ENCODE measurements around the gene CDC40. TPM values are rescaled to one million over a fixed set of nuclear protein-coding genes. Genes with fewer than 3 reads are reported as not detected.
A peak's percentile ranks its signal among the peaks of the same experiment; 100 is the strongest.

CDC40 gene
- total and polyA plus RNA-seq, 3 experiments from 2014 or later: 21.8 to 27.3 (median 26.5) TPM

GRCh38 chr6:110211753-110212152 lies 31.5 kb downstream of the CDC40 start:
- Histone ChIP-seq H3K27me3 (ENCODE audit: insufficient read depth, low read length, poor library complexity, severe bottlenecking) (no peaks in the 10 kb centered on the region), H3K4me3 (ENCODE audit: low read length) (no peak overlapping the region), H3K27ac (ENCODE audit: low read depth, low read length) (no peak overlapping the region), H3K9me3 (ENCODE audit: low read length) (no peaks in the 10 kb centered on the region), H3K36me3 (ENCODE audit: insufficient read depth, low read length) (peaks cover 47% of the 10 kb centered on the region), H3K4me1 (ENCODE audit: insufficient read depth, low read length) (no peaks in the 10 kb centered on the region)
- Mint-ChIP-seq H3K27ac (no peak overlapping the region), H3K4me3 (no peak overlapping the region), H3K4me1 (no peaks in the 10 kb centered on the region), H3K36me3 (peaks cover 0 to 82% (median 25%) of the 10 kb centered on the region in 3 donors), H3K9me3 (no peaks in the 10 kb centered on the region), H3K27me3 (no peaks in the 10 kb centered on the region)
- CTCF ChIA-PET: no interaction called here
- DNase-seq: no peak
- POLR2A ChIA-PET: no interaction called here

GRCh38 chr6:110214338-110214737 lies 34.1 kb downstream of the CDC40 start:
- no peaks in the 10 kb centered on the region for H3K9me3 ChIP-seq (ENCODE audit: low read length)
- no peak for DNase-seq
- H3K36me3 Mint-ChIP-seq: peaks cover 2 to 88% (median 29%) of the 10 kb centered on the region in 3 donors
- H3K4me3 Mint-ChIP-seq: no peak overlapping the region
- H3K36me3 ChIP-seq (ENCODE audit: insufficient read depth, low read length): peaks cover 57% of the 10 kb centered on the region
- no peaks in the 10 kb centered on the region for H3K27me3 Mint-ChIP-seq
- ChIA-PET POLR2A (no interaction called here), CTCF (interaction anchor here (0.6 to 1.1 kb wide), 3 partner anchors 8 to 33 kb away, joined by 3 read pairs; no protein-coding TSS in a partner anchor)
- no peak overlapping the region for H3K4me3 ChIP-seq (ENCODE audit: low read length)
- no peaks in the 10 kb centered on the region for H3K27me3 ChIP-seq (ENCODE audit: insufficient read depth, low read length, poor library complexity, severe bottlenecking)
- no peaks in the 10 kb centered on the region for H3K4me1 Mint-ChIP-seq
- H3K27ac Mint-ChIP-seq: peak overlapping the region in 1 of 8 donors; percentile 29
- no peak overlapping the region for H3K27ac ChIP-seq (ENCODE audit: low read depth, low read length)
- H3K9me3 Mint-ChIP-seq: no peaks in the 10 kb centered on the region
- no peaks in the 10 kb centered on the region for H3K4me1 ChIP-seq (ENCODE audit: insufficient read depth, low read length)

- no peak for DNase-seq
- Histone ChIP-seq H3K27ac (ENCODE audit: low read depth, low read length) (no peak overlapping the region), H3K36me3 (ENCODE audit: insufficient read depth, low read length) (peaks cover 58% of the 10 kb centered on the region), H3K4me1 (ENCODE audit: insufficient read depth, low read length) (no peaks in the 10 kb centered on the region), H3K9me3 (ENCODE audit: low read length) (no peaks in the 10 kb centered on the region), H3K4me3 (ENCODE audit: low read length) (no peak overlapping the region), H3K27me3 (ENCODE audit: insufficient read depth, low read length, poor library complexity, severe bottlenecking) (no peaks in the 10 kb centered on the region)
- ChIA-PET POLR2A (no interaction called here), CTCF (no interaction called here)
- no peaks in the 10 kb centered on the region for H3K9me3 Mint-ChIP-seq
- H3K4me3 Mint-ChIP-seq: no peak overlapping the region
- H3K36me3 Mint-ChIP-seq: peaks cover 11 to 89% (median 34%) of the 10 kb centered on the region in 3 donors
- H3K27ac Mint-ChIP-seq: peak overlapping the region in 3 of 8 donors; percentile 2 to 35 (median 18)
- H3K4me1 Mint-ChIP-seq: no peaks in the 10 kb centered on the region
- H3K27me3 Mint-ChIP-seq: no peaks in the 10 kb centered on the region
Measured at GRCh38 chr6:110216140-110216539, 35.9 kb downstream of the CDC40 start.

GRCh38 chr6:110217266-110217665 lies 37.0 kb downstream of the CDC40 start:
- no peak overlapping the region for H3K27ac ChIP-seq (ENCODE audit: low read depth, low read length)
- H3K4me1 ChIP-seq (ENCODE audit: insufficient read depth, low read length): no peaks in the 10 kb centered on the region
- H3K27me3 Mint-ChIP-seq: no peaks in the 10 kb centered on the region
- H3K4me1 Mint-ChIP-seq: no peaks in the 10 kb centered on the region
- no peaks in the 10 kb centered on the region for H3K27me3 ChIP-seq (ENCODE audit: insufficient read depth, low read length, poor library complexity, severe bottlenecking)
- no peak overlapping the region for H3K27ac Mint-ChIP-seq
- POLR2A ChIA-PET: no interaction called here
- no peaks in the 10 kb centered on the region for H3K9me3 ChIP-seq (ENCODE audit: low read length)
- H3K4me3 Mint-ChIP-seq: no peak overlapping the region
- H3K9me3 Mint-ChIP-seq: no peaks in the 10 kb centered on the region
- H3K4me3 ChIP-seq (ENCODE audit: low read length): no peak overlapping the region
- no peak for DNase-seq
- H3K36me3 Mint-ChIP-seq: peaks cover 11 to 89% (median 26%) of the 10 kb centered on the region in 3 donors
- CTCF ChIA-PET: no interaction called here
- peaks cover 52% of the 10 kb centered on the region for H3K36me3 ChIP-seq (ENCODE audit: insufficient read depth, low read length)

GRCh38 chr6:110221738-110222137 lies 41.5 kb downstream of the CDC40 start:
- POLR2A ChIA-PET: no interaction called here
- Mint-ChIP-seq H3K9me3 (no peaks in the 10 kb centered on the region), H3K4me3 (no peak overlapping the region), H3K36me3 (peaks cover 14 to 82% (median 20%) of the 10 kb centered on the region in 3 donors), H3K4me1 (no peaks in the 10 kb centered on the region), H3K27me3 (no peaks in the 10 kb centered on the region), H3K27ac (peak overlapping the region in 1 of 8 donors; percentile 15)
- Histone ChIP-seq H3K27me3 (ENCODE audit: insufficient read depth, low read length, poor library complexity, severe bottlenecking) (no peaks in the 10 kb centered on the region), H3K36me3 (ENCODE audit: insufficient read depth, low read length) (peaks cover 38% of the 10 kb centered on the region), H3K4me3 (ENCODE audit: low read length) (no peak overlapping the region), H3K27ac (ENCODE audit: low read depth, low read length) (no peak overlapping the region), H3K4me1 (ENCODE audit: insufficient read depth, low read length) (no peaks in the 10 kb centered on the region), H3K9me3 (ENCODE audit: low read length) (no peaks in the 10 kb centered on the region)
- CTCF ChIA-PET: no interaction called here
- no peak for DNase-seq

GRCh38 chr6:110226261-110226660 lies 46.0 kb downstream of the CDC40 start:
- ChIA-PET POLR2A (no interaction called here), CTCF (no interaction called here)
- Mint-ChIP-seq H3K9me3 (no peaks in the 10 kb centered on the region), H3K36me3 (peaks cover 2 to 73% (median 16%) of the 10 kb centered on the region in 3 donors), H3K4me3 (no peak overlapping the region), H3K4me1 (no peaks in the 10 kb centered on the region), H3K27ac (peak overlapping the region in 1 of 8 donors; percentile 32), H3K27me3 (no peaks in the 10 kb centered on the region)
- Histone ChIP-seq H3K27me3 (ENCODE audit: insufficient read depth, low read length, poor library complexity, severe bottlenecking) (no peaks in the 10 kb centered on the region), H3K27ac (ENCODE audit: low read depth, low read length) (no peak overlapping the region), H3K4me1 (ENCODE audit: insufficient read depth, low read length) (no peaks in the 10 kb centered on the region), H3K4me3 (ENCODE audit: low read length) (no peak overlapping the region), H3K9me3 (ENCODE audit: low read length) (no peaks in the 10 kb centered on the region), H3K36me3 (ENCODE audit: insufficient read depth, low read length) (peaks cover 25% of the 10 kb centered on the region)
- DNase-seq: no peak

- no peaks in the 10 kb centered on the region for H3K9me3 ChIP-seq (ENCODE audit: low read length)
- H3K27me3 ChIP-seq (ENCODE audit: insufficient read depth, low read length, poor library complexity, severe bottlenecking): no peaks in the 10 kb centered on the region
- peaks cover 12 to 19% (median 16%) of the 10 kb centered on the region in 3 donors for H3K4me1 Mint-ChIP-seq
- no peak for DNase-seq
- ChIA-PET POLR2A (no interaction called here), CTCF (no interaction called here)
- peaks cover 18% of the 10 kb centered on the region for H3K36me3 ChIP-seq (ENCODE audit: insufficient read depth, low read length)
- peaks cover 17 to 50% (median 19%) of the 10 kb centered on the region in 3 donors for H3K36me3 Mint-ChIP-seq
- H3K27ac ChIP-seq (ENCODE audit: low read depth, low read length): no peak overlapping the region
- no peak overlapping the region for H3K4me3 Mint-ChIP-seq
- no peaks in the 10 kb centered on the region for H3K9me3 Mint-ChIP-seq
- H3K27ac Mint-ChIP-seq: peak overlapping the region in 4 of 8 donors; percentile 29 to 66 (median 49)
- H3K4me3 ChIP-seq (ENCODE audit: low read length): no peak overlapping the region
- peaks cover 6% of the 10 kb centered on the region for H3K4me1 ChIP-seq (ENCODE audit: insufficient read depth, low read length)
- no peaks in the 10 kb centered on the region for H3K27me3 Mint-ChIP-seq
Measured at GRCh38 chr6:110232450-110232849, 52.2 kb downstream of the CDC40 start.

GRCh38 chr6:110233770-110234374 lies 53.6 kb downstream of the CDC40 start:
- Mint-ChIP-seq H3K4me1 (peaks cover 12 to 19% (median 16%) of the 10 kb centered on the region in 3 donors), H3K36me3 (peaks cover 17 to 49% (median 18%) of the 10 kb centered on the region in 3 donors), H3K9me3 (no peaks in the 10 kb centered on the region), H3K4me3 (peak overlapping the region in 1 of 7 donors; percentile 56), H3K27ac (peak overlapping the region in 5 of 8 donors; percentile 26 to 79 (median 60)), H3K27me3 (no peaks in the 10 kb centered on the region)
- Histone ChIP-seq H3K27me3 (ENCODE audit: insufficient read depth, low read length, poor library complexity, severe bottlenecking) (no peaks in the 10 kb centered on the region), H3K36me3 (ENCODE audit: insufficient read depth, low read length) (peaks cover 10% of the 10 kb centered on the region), H3K9me3 (ENCODE audit: low read length) (no peaks in the 10 kb centered on the region), H3K27ac (ENCODE audit: low read depth, low read length) (no peak overlapping the region), H3K4me3 (ENCODE audit: low read length) (no peak overlapping the region), H3K4me1 (ENCODE audit: insufficient read depth, low read length) (peaks cover 6% of the 10 kb centered on the region)
- ChIA-PET CTCF (no interaction called here), POLR2A (no interaction called here)
- no peak for DNase-seq
